Measurements from ENCODE around the gene TREM1.

- TF ChIP-seq CTCF (IDR thresholded peaks at IDR 0.05), result no peak
- TF ChIP-seq POLR2A (IDR thresholded peaks at IDR 0.05), result no peak
Measured at GRCh38 chr6:41263267-41263666, 23.2 kb downstream of the TREM1 start.
